Natural killer cell treated with Interleukin-12 subunit alpha and Interleukin-12 subunit beta and Interleukin-15 and Interleukin-18, amount 100 ng/mL, for 72 hours (primary cell): Measurements from ENCODE around the gene CCDC78. TPM values are rescaled to one million over a fixed set of nuclear protein-coding genes. Genes with fewer than 3 reads are reported as not detected.
A peak's percentile ranks its signal among the peaks of the same experiment; 100 is the strongest.
"Not testable (repeated sequence)": the region's sequence is repeated elsewhere in the genome, so short reads cannot be mapped to it uniquely, and the experiment has no call there.

Source experiments
- ATAC-seq, 2 donors: fragments of 150-1000 bp; cut with Tn5 transposase in 1 of 2; sonication (Bioruptor Pico), chemical (Tn5 transposase) in 1 of 2; 2 replicates each; pipeline ENCODE4 v1.10.0; 2021
- DNase-seq: peaks from one replicate; pipeline ENCODE4 v3.0.0; 2022; ENCODE audit warnings: low spot score
- H3K27ac Mint-ChIP-seq, 2 donors: 1 replicate in 1 of 2; 2 replicates in 1 of 2; pipeline ENCODE4 v1.8.0; 2022; ENCODE audit warnings: mixed read lengths in 2 of 2, mild to moderate bottlenecking in 1 of 2, moderate library complexity in 1 of 2
- H3K27me3 Mint-ChIP-seq, 2 donors: 1 replicate in 1 of 2; 2 replicates in 1 of 2; pipeline ENCODE4 v1.8.0; 2022; ENCODE audit warnings: mixed read lengths in 2 of 2
- H3K36me3 Mint-ChIP-seq: one replicate; pipeline ENCODE4 v1.8.0; 2022; ENCODE audit warnings: mixed read lengths
- H3K4me1 Mint-ChIP-seq, 2 donors: 1 replicate in 1 of 2; 2 replicates in 1 of 2; pipeline ENCODE4 v1.8.0; 2022; ENCODE audit warnings: low read depth in 2 of 2, mixed read lengths in 2 of 2, mild to moderate bottlenecking in 1 of 2
- H3K4me3 Mint-ChIP-seq: one replicate; pipeline ENCODE4 v1.8.0; 2022; ENCODE audit warnings: mixed read lengths
- H3K9me3 Mint-ChIP-seq: 2 replicates; pipeline ENCODE4 v1.8.0; 2022; ENCODE audit warnings: mixed read lengths
- total RNA-seq, 2 donors: library from RNA; stranded (reverse); gene quantifications; one replicate each; pipeline ENCODE4 v1.2.3, GENCODE V29; 2022

The CCDC78 gene
- total RNA-seq, 2 donors from 2014 or later = 3.1 to 6.4 TPM

DNA sequence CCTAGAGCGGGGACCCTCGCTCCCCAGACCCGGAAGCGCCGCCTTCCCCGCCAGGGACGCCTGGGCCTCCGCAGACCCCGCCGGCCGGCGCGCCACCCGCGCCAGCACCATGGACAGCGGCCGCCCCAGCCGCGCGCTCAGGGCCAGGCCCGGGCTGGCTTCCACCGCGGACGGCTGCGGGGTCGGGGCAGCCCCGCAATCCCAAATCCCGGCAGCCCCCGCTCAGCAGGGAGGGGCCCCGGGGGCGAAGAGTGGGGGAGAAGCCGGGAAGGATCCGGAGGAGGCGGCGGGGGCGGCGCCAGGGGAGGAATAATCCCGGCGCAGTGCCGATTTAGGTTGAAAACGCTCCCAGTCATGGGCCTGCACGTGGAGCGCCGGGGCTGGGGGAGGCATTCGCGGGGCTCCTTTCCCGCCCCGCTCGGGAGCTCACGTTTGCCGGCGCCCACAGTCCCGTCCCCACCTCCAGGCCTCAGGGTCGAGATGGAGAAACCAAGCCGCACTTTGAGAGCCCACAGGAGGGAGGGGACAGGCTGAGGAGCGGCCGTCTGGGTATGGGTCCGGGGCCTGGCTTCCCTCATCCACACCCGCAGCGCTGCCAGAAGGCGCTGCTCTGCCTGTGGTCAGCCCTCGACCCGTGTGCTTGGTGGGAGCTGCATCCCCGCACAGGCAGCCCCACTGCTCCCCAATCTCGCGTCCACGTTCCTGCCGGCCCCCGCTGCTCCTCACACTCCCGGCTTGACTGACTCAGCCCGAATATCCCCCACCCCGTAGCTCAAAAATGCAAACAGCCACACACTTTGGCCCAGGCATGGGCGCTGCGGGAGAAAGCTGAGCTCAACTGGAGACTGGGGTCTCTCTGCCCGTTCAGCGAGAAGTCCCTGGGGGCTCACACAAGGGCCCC lies 25.3 kb downstream of the CCDC78 start:
- ATAC-seq (peak; percentile 51 to 52), DNase-seq (no peak)
- Mint-ChIP-seq H3K36me3 (no peaks in the 10 kb centered on the region), H3K27ac (no peak overlapping the region), H3K9me3 (no peaks in the 10 kb centered on the region), H3K4me1 (no peaks in the 10 kb centered on the region), H3K4me3 (no peak overlapping the region), H3K27me3 (peaks cover 9% of the 10 kb centered on the region in 2 donors)

- no peak overlapping the region for H3K4me3 Mint-ChIP-seq
- no peak overlapping the region for H3K27ac Mint-ChIP-seq
- H3K4me1 Mint-ChIP-seq = peaks cover 0 to 3% of the 10 kb centered on the region in 2 donors
- no peaks in the 10 kb centered on the region for H3K36me3 Mint-ChIP-seq
- DNase-seq (no peak), ATAC-seq (no peak)
- no peaks in the 10 kb centered on the region for H3K9me3 Mint-ChIP-seq
- peaks cover 9 to 10% of the 10 kb centered on the region in 2 donors for H3K27me3 Mint-ChIP-seq
Observed at GRCh38 chr16:698911-699671, 27.2 kb downstream of the CCDC78 start.

- Mint-ChIP-seq H3K36me3 (no peaks in the 10 kb centered on the region), H3K9me3 (no peaks in the 10 kb centered on the region), H3K27me3 (peaks cover 0 to 8% of the 10 kb centered on the region in 2 donors), H3K27ac (no peak overlapping the region), H3K4me3 (peak overlapping the region; percentile 49), H3K4me1 (peaks cover 3 to 7% of the 10 kb centered on the region in 2 donors)
- ATAC-seq = peak; percentile 56 to 78
- no peak for DNase-seq
Observed at GRCh38 chr16:695355-696089, 30.7 kb downstream of the CCDC78 start.

DNA sequence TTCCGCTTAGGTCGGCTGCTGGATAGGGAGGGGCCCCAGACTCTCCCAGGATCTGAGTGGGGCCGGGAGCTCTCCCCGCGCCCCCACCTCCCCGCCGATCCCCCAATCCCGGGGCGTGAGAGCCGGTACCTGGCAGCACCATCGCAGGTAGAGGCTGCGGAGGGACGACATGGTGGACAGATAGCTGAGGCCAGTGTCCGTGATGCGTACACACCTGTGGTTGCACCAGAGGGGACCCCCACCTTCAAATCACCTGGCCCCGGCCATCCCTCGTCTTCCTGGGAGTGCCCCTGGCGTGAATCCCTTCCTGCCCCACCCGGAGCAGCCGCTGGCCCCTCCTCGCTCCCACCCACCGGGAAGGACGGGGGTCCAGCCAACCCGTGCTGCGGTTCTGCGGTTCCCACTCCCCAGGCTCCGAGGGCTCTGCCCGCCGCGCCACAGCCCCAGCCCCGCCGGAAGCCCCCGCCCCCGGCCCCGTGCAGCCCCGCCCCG lies 31.3 kb downstream of the CCDC78 start:
- Mint-ChIP-seq H3K36me3 (no peaks in the 10 kb centered on the region), H3K9me3 (no peaks in the 10 kb centered on the region), H3K27me3 (peaks cover 0 to 8% of the 10 kb centered on the region in 2 donors), H3K4me3 (no peak overlapping the region), H3K27ac (no peak overlapping the region), H3K4me1 (peaks cover 3 to 10% of the 10 kb centered on the region in 2 donors)
- ATAC-seq = no peak
- no peak for DNase-seq

- Mint-ChIP-seq H3K27ac (no peak overlapping the region), H3K4me3 (no peak overlapping the region), H3K36me3 (no peaks in the 10 kb centered on the region), H3K4me1 (peaks cover 3 to 10% of the 10 kb centered on the region in 2 donors), H3K9me3 (no peaks in the 10 kb centered on the region), H3K27me3 (peaks cover 0 to 8% of the 10 kb centered on the region in 2 donors)
- ATAC-seq (no peak), DNase-seq (no peak)
Observed at GRCh38 chr16:694187-694862, 31.9 kb downstream of the CCDC78 start.

GRCh38 chr16:693766-694165 lies 32.5 kb downstream of the CCDC78 start:
- DNase-seq (no peak), ATAC-seq (no peak)
- H3K9me3 Mint-ChIP-seq = no peaks in the 10 kb centered on the region
- H3K27me3 Mint-ChIP-seq = peaks cover 0 to 8% of the 10 kb centered on the region in 2 donors
- no peak overlapping the region for H3K27ac Mint-ChIP-seq
- H3K36me3 Mint-ChIP-seq = no peaks in the 10 kb centered on the region
- no peak overlapping the region for H3K4me3 Mint-ChIP-seq
- H3K4me1 Mint-ChIP-seq = peaks cover 3 to 10% of the 10 kb centered on the region in 2 donors

- ATAC-seq (no peak), DNase-seq (no peak)
- Mint-ChIP-seq H3K4me3 (no peak overlapping the region), H3K27ac (no peak overlapping the region), H3K4me1 (peaks cover 3 to 10% of the 10 kb centered on the region in 2 donors), H3K27me3 (peaks cover 0 to 8% of the 10 kb centered on the region in 2 donors), H3K36me3 (no peaks in the 10 kb centered on the region), H3K9me3 (no peaks in the 10 kb centered on the region)
Observed at GRCh38 chr16:693364-693763, 32.9 kb downstream of the CCDC78 start.

GRCh38 chr16:692356-693108 lies 33.7 kb downstream of the CCDC78 start:
- no peak for ATAC-seq
- Mint-ChIP-seq H3K27me3 (peaks cover 0 to 8% of the 10 kb centered on the region in 2 donors), H3K9me3 (no peaks in the 10 kb centered on the region), H3K36me3 (no peaks in the 10 kb centered on the region), H3K27ac (no peak overlapping the region), H3K4me1 (peaks cover 3 to 10% of the 10 kb centered on the region in 2 donors), H3K4me3 (peak overlapping the region; percentile 35)
- no peak for DNase-seq

DNA sequence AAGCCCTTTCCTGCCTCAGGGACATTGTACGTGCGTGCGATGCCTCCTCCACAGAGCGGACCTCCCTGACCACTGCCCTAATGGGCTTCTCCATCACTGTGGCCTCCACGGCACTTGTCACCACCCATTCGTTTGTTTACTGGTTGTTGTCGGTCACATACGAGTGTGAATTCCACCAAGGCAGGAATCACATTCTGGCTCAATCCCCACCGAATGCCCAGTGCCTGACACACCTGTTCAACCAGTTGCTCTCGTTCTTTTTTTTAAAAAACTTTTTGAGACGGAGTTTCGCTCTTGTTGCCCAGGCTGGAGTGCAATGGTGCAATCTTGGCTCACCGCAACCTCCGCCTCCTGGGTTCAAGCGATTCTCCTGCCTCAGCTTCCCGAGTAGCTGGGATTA lies 35.0 kb downstream of the CCDC78 start:
- Mint-ChIP-seq H3K4me3 (peak overlapping the region; percentile 60), H3K27ac (peak overlapping the region; percentile 76 to 90), H3K4me1 (peaks cover 3 to 10% of the 10 kb centered on the region in 2 donors)
- ATAC-seq, H3K27me3 Mint-ChIP-seq, DNase-seq, H3K9me3 Mint-ChIP-seq, H3K36me3 Mint-ChIP-seq: not testable (repeated sequence)

DNA sequence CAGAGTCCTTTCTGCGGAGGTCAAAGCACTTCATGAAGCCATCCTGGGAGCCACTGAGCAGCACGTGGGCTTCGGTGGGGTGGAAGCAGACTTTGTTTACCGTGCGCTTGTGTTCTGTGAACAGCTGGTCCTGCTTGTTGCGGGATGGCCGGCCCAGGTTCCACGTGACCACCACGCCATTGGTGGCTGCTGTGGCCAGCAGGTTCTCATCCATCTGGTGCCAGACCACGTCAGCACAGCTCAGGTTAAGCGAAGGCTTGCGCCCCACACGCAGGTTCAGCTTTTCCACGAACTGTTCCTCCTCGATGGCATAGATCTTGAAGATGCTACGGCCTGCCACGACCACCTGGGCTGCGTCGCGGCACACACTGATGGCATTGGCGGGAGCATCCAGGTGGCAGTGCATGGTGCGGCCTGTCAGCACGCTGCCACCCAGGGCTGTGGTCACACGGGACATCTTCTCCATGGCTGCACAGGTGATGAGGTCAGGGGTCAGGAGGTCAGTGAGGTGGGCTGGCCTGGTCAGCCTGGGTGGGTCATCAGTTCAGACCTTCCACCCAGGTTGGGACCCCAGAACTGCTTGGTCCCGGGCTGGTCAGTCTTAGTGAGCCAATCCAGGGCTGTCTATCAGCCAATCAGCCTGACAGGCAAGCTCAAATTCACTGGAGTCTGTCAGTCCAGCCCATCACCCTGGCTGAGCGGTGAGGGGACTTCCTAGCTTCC lies 36.9 kb downstream of the CCDC78 start:
- Mint-ChIP-seq H3K4me1 (peaks cover 0 to 10% of the 10 kb centered on the region in 2 donors), H3K9me3 (no peaks in the 10 kb centered on the region), H3K4me3 (peak overlapping the region; percentile 92), H3K36me3 (no peaks in the 10 kb centered on the region), H3K27me3 (peaks cover 0 to 6% of the 10 kb centered on the region in 2 donors), H3K27ac (peak overlapping the region; percentile 76 to 90)
- ATAC-seq (no peak), DNase-seq (no peak)

- H3K4me3 Mint-ChIP-seq = no peak overlapping the region
- H3K27me3 Mint-ChIP-seq = peaks cover 0 to 3% of the 10 kb centered on the region in 2 donors
- H3K9me3 Mint-ChIP-seq = no peaks in the 10 kb centered on the region
- ATAC-seq (no peak), DNase-seq (no peak)
- no peaks in the 10 kb centered on the region for H3K36me3 Mint-ChIP-seq
- no peak overlapping the region for H3K27ac Mint-ChIP-seq
- peaks cover 2 to 10% of the 10 kb centered on the region in 2 donors for H3K4me1 Mint-ChIP-seq
Observed at GRCh38 chr16:687499-687898, 38.7 kb downstream of the CCDC78 start.
